HepG2 (cell line): Measurements from ENCODE around the gene FXYD4. TPM values are rescaled to one million over a fixed set of nuclear protein-coding genes. Genes with fewer than 3 reads are reported as not detected.

Experiments used
- ARNTL ChIP-seq: sonication (generic); formaldehyde crosslinking; IDR thresholded peaks from 2 replicates; pipeline ENCODE4 v1.4.0; 2020; ENCODE audit warnings: mild to moderate bottlenecking, missing genetic modification reagents
- BCL6 ChIP-seq: IDR thresholded peaks from 2 replicates; pipeline ENCODE4 v1.6.1; 2016; ENCODE audit warnings: missing genetic modification reagents, missing compliant biosample characterization
- FOXK1 ChIP-seq: sonication (generic); formaldehyde crosslinking; IDR thresholded peaks from 2 replicates; pipeline ENCODE4 v1.4.0; 2020; ENCODE audit warnings: low read depth, missing genetic modification reagents, borderline replicate concordance
- HMG20A ChIP-seq: IDR thresholded peaks from 2 replicates; pipeline ENCODE4 v1.6.1; 2016; ENCODE audit warnings: borderline replicate concordance
- MIER3 ChIP-seq: IDR thresholded peaks from 2 replicates; pipeline ENCODE4 v1.6.1; 2016; ENCODE audit warnings: missing compliant biosample characterization, borderline replicate concordance
- NCOA2 ChIP-seq: sonication (generic); formaldehyde crosslinking; IDR thresholded peaks from 2 replicates; pipeline ENCODE4 v1.8.0; 2022; ENCODE audit warnings: inconsistent platforms
- ONECUT2 ChIP-seq: sonication (generic); formaldehyde crosslinking; IDR thresholded peaks from 2 replicates; pipeline ENCODE4 v1.4.0; 2020; ENCODE audit warnings: missing genetic modification reagents
- RXRB ChIP-seq: IDR thresholded peaks from 2 replicates; pipeline ENCODE4 v1.6.1; 2016; ENCODE audit warnings: borderline replicate concordance, missing genetic modification reagents, missing compliant biosample characterization
- ZNF331 ChIP-seq: sonication (generic); formaldehyde crosslinking; IDR thresholded peaks from 2 replicates; pipeline ENCODE4 v1.4.0; 2020; ENCODE audit warnings: missing genetic modification reagents
- polyA plus RNA-seq, 8 experiments: library from polyadenylated mRNA; depleted of rRNA in 3 of 8; stranded (reverse) in 7 of 8; unstranded in 1 of 8; fragments of >200 nt; fragmentation: Illumina TruSeq in 4 of 8; extraction: Trizol in 4 of 8; gene quantifications; 2 replicates each; pipeline versions ENCODE4 v1.2.1 to v1.2.3, GENCODE V29; 2011 to 2016; ENCODE audit warnings: low read depth in 4 of 8, missing spikeins in 1 of 8, mixed read lengths in 1 of 8; ENCODE audit not compliant: insufficient read depth in 1 of 8
- total RNA-seq, 5 experiments: library from RNA; depleted of rRNA; stranded (reverse); fragments of >200 nt; fragmentation: Illumina TruSeq; extraction: Trizol; gene quantifications; 2 replicates each; pipeline ENCODE4 v1.2.3, GENCODE V29; 2016; ENCODE audit warnings: low read depth in 1 of 5
- TF ChIP-seq, protein P1 (sequence below): IDR thresholded peaks from 2 replicates; pipeline ENCODE4 v1.4.0; 2020; ENCODE audit warnings: mild to moderate bottlenecking, missing genetic modification reagents
- TF ChIP-seq, protein P2 (sequence below): IDR thresholded peaks from 2 replicates; pipeline ENCODE4 v1.6.1; 2012; ENCODE audit warnings: inconsistent platforms
- TF ChIP-seq, protein P3 (sequence below): IDR thresholded peaks from 2 replicates; pipeline ENCODE4 v1.6.1; 2018; ENCODE audit warnings: missing genetic modification reagents, mild to moderate bottlenecking, missing compliant biosample characterization
- TF ChIP-seq, protein P4 (sequence below): sonication (generic); formaldehyde crosslinking; IDR thresholded peaks from 2 replicates; pipeline ENCODE4 v1.5.0; 2020; ENCODE audit warnings: mild to moderate bottlenecking, missing genetic modification reagents
- TF ChIP-seq, protein P5 (sequence below): sonication (generic); formaldehyde crosslinking; conservative IDR thresholded peaks from 2 replicates; pipeline ENCODE4 v1.4.0; 2020; ENCODE audit warnings: mild to moderate bottlenecking, missing genetic modification reagents, moderate library complexity

The FXYD4 gene
- total and polyA plus RNA-seq, 2 of the 13 experiments (the other 11 are each of a cell fraction or from before 2014, with no cell fraction given): not detected

DNA sequence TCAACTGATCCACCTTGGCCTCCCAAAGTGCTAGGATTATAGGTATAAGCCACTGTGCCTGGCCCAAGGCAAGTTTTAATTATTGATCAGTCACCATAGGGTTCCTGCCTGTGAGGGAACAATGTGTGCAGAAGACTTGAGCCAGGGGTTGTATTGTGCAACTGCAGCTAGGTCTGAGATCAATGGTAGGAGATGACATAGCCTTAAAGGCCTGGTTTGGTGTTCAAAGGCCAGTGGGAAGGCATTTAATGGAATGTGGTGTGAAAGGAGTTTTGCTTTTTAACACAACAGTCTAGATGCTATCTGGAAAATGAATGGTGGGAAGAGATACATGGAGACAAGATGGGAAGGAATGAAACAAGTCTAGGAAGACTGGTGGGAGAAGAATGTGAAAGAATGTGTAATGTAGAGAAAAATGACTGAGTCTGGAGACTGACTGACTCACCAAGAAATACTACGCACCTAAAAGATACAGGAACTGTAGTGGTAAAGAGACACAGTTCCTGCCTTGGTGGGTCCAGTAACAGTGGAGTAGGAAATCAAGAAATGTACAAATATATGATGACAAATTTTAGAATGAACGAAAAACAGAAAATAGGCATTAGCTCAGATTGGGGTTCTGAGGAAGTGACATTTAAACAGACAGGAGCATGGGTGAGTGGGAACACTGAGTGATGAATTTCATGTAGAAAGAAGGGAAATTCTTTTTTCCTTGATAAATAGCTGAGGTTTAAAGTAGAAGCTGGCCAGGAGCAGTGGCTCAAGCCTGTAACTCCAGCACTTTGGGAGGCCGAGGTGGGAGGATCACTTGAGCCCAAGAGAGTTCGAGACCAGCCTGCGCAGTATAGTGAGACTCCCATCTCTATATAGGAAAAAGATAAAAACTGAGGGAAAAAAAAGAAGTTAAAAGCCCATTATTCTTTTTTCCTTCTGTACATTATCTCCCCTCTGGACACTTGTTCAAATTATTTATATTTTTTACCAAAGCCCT is 28.2 kb downstream of the FXYD4 start (continued):
- TF ChIP-seq, protein P1, sequence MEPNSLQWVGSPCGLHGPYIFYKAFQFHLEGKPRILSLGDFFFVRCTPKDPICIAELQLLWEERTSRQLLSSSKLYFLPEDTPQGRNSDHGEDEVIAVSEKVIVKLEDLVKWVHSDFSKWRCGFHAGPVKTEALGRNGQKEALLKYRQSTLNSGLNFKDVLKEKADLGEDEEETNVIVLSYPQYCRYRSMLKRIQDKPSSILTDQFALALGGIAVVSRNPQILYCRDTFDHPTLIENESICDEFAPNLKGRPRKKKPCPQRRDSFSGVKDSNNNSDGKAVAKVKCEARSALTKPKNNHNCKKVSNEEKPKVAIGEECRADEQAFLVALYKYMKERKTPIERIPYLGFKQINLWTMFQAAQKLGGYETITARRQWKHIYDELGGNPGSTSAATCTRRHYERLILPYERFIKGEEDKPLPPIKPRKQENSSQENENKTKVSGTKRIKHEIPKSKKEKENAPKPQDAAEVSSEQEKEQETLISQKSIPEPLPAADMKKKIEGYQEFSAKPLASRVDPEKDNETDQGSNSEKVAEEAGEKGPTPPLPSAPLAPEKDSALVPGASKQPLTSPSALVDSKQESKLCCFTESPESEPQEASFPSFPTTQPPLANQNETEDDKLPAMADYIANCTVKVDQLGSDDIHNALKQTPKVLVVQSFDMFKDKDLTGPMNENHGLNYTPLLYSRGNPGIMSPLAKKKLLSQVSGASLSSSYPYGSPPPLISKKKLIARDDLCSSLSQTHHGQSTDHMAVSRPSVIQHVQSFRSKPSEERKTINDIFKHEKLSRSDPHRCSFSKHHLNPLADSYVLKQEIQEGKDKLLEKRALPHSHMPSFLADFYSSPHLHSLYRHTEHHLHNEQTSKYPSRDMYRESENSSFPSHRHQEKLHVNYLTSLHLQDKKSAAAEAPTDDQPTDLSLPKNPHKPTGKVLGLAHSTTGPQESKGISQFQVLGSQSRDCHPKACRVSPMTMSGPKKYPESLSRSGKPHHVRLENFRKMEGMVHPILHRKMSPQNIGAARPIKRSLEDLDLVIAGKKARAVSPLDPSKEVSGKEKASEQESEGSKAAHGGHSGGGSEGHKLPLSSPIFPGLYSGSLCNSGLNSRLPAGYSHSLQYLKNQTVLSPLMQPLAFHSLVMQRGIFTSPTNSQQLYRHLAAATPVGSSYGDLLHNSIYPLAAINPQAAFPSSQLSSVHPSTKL (CRISPR knock-in tag): peak; percentile 80
- TF ChIP-seq, protein P2, sequence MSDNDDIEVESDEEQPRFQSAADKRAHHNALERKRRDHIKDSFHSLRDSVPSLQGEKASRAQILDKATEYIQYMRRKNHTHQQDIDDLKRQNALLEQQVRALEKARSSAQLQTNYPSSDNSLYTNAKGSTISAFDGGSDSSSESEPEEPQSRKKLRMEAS: peak; percentile 31; the same call in 1 of the 2 replicates
- TF ChIP-seq BCL6 (CRISPR knock-in tag) (peak; percentile 51; the same call in 1 of the 2 replicates), ONECUT2 (CRISPR knock-in tag) (peak; percentile 90), ARNTL (CRISPR knock-in tag) (peak; percentile 62; the same call in 1 of the 2 replicates), RXRB (CRISPR knock-in tag) (peak; percentile 52; the same call in 1 of the 2 replicates), NCOA2 (CRISPR knock-in tag) (peak; percentile 41; the same call in 1 of the 2 replicates), HMG20A (CRISPR knock-in tag) (peak; percentile 44; the same call in 1 of the 2 replicates), ZNF331 (CRISPR knock-in tag) (peak; percentile 48; the same call in 1 of the 2 replicates), FOXK1 (0 out of 2 replicates have a peak, but pooled peaks have one; percentile 32), MIER3 (CRISPR knock-in tag) (peak; percentile 21; the same call in 1 of the 2 replicates)
- TF ChIP-seq, protein P3, sequence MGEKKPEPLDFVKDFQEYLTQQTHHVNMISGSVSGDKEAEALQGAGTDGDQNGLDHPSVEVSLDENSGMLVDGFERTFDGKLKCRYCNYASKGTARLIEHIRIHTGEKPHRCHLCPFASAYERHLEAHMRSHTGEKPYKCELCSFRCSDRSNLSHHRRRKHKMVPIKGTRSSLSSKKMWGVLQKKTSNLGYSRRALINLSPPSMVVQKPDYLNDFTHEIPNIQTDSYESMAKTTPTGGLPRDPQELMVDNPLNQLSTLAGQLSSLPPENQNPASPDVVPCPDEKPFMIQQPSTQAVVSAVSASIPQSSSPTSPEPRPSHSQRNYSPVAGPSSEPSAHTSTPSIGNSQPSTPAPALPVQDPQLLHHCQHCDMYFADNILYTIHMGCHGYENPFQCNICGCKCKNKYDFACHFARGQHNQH (CRISPR knock-in tag): peak; percentile 24; the same call in 1 of the 2 replicates
- TF ChIP-seq, protein P4, sequence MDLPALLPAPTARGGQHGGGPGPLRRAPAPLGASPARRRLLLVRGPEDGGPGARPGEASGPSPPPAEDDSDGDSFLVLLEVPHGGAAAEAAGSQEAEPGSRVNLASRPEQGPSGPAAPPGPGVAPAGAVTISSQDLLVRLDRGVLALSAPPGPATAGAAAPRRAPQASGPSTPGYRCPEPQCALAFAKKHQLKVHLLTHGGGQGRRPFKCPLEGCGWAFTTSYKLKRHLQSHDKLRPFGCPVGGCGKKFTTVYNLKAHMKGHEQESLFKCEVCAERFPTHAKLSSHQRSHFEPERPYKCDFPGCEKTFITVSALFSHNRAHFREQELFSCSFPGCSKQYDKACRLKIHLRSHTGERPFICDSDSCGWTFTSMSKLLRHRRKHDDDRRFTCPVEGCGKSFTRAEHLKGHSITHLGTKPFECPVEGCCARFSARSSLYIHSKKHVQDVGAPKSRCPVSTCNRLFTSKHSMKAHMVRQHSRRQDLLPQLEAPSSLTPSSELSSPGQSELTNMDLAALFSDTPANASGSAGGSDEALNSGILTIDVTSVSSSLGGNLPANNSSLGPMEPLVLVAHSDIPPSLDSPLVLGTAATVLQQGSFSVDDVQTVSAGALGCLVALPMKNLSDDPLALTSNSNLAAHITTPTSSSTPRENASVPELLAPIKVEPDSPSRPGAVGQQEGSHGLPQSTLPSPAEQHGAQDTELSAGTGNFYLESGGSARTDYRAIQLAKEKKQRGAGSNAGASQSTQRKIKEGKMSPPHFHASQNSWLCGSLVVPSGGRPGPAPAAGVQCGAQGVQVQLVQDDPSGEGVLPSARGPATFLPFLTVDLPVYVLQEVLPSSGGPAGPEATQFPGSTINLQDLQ (CRISPR knock-in tag): no peak
- TF ChIP-seq, protein P5, sequence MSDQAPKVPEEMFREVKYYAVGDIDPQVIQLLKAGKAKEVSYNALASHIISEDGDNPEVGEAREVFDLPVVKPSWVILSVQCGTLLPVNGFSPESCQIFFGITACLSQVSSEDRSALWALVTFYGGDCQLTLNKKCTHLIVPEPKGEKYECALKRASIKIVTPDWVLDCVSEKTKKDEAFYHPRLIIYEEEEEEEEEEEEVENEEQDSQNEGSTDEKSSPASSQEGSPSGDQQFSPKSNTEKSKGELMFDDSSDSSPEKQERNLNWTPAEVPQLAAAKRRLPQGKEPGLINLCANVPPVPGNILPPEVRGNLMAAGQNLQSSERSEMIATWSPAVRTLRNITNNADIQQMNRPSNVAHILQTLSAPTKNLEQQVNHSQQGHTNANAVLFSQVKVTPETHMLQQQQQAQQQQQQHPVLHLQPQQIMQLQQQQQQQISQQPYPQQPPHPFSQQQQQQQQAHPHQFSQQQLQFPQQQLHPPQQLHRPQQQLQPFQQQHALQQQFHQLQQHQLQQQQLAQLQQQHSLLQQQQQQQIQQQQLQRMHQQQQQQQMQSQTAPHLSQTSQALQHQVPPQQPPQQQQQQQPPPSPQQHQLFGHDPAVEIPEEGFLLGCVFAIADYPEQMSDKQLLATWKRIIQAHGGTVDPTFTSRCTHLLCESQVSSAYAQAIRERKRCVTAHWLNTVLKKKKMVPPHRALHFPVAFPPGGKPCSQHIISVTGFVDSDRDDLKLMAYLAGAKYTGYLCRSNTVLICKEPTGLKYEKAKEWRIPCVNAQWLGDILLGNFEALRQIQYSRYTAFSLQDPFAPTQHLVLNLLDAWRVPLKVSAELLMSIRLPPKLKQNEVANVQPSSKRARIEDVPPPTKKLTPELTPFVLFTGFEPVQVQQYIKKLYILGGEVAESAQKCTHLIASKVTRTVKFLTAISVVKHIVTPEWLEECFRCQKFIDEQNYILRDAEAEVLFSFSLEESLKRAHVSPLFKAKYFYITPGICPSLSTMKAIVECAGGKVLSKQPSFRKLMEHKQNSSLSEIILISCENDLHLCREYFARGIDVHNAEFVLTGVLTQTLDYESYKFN: peak; percentile 70
